Nephron progenitor cell (in vitro differentiated cells): ENCODE results near the gene COMMD1.
"Not testable (repeated sequence)": the region's sequence is repeated elsewhere in the genome, so short reads cannot be mapped to it uniquely, and the experiment has no call there.

Experiments
- DNase-seq: peaks from one replicate; pipeline ENCODE4 v3.0.0; 2021
- H3K27ac Mint-ChIP-seq: 2 replicates; pipeline ENCODE4 v1.8.0; 2021; ENCODE audit warnings: mild to moderate bottlenecking, moderate library complexity, mixed read lengths
- H3K27me3 Mint-ChIP-seq: 2 replicates; pipeline ENCODE4 v1.8.0; 2021; ENCODE audit warnings: mild to moderate bottlenecking, low read depth, mixed read lengths; ENCODE audit not compliant: poor library complexity
- H3K36me3 Mint-ChIP-seq: 2 replicates; pipeline ENCODE4 v1.8.0; 2021; ENCODE audit warnings: low read depth, mixed read lengths
- H3K4me1 Mint-ChIP-seq: 2 replicates; pipeline ENCODE4 v1.8.0; 2021; ENCODE audit warnings: mixed read lengths
- H3K4me3 Mint-ChIP-seq: 2 replicates; pipeline ENCODE4 v1.8.0; 2021; ENCODE audit warnings: mild to moderate bottlenecking, moderate library complexity, mixed read lengths
- H3K9me3 Mint-ChIP-seq: 2 replicates; pipeline ENCODE4 v1.8.0; 2021; ENCODE audit warnings: mild to moderate bottlenecking, moderate library complexity, mixed read lengths
- TF ChIP-seq, protein P1 (sequence below): fragments of 200-600 bp; sonication (generic); IDR thresholded peaks from 2 replicates; pipeline ENCODE4 v1.5.0; 2021; ENCODE audit warnings: antibody characterized with exemption

The COMMD1 gene

DNA sequence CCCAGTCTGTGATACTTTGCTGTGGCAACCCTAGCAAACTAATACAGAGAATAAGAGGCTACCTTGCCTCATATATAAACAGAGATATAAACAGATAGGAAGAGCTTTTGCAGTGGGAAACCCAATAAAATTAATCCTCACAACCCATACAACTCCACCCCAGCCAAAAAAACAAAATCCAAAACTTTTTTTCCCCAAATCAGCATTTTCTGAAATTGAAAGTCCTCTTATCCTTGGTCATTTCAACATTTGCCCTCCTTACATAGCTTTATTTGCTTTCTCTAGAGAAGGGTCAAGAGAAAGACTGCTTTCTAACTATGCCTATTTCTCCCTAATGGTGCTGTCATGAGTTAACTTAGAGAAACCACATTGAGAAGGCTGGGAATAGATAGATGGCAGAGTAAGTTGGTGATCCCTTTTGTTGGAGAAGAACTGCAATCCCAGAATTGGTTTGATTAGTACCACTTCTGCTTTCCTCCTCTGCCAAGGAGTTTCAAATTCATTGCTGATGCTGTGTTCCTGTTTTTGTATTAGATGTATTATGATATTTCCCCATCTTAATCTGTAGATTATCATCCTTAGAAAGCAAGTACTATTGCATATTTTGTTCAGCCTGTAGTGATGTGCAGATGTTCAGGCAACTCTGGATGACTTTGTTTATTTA, 214.0 kb downstream of the COMMD1 start:
- Mint-ChIP-seq H3K9me3 (no peaks in the 10 kb centered on the region), H3K36me3 (no peaks in the 10 kb centered on the region), H3K27ac (no peak overlapping the region), H3K4me1 (peaks cover 3% of the 10 kb centered on the region), H3K27me3 (no peaks in the 10 kb centered on the region), H3K4me3 (no peak overlapping the region)
- DNase-seq, result no peak
- TF ChIP-seq, protein P1, sequence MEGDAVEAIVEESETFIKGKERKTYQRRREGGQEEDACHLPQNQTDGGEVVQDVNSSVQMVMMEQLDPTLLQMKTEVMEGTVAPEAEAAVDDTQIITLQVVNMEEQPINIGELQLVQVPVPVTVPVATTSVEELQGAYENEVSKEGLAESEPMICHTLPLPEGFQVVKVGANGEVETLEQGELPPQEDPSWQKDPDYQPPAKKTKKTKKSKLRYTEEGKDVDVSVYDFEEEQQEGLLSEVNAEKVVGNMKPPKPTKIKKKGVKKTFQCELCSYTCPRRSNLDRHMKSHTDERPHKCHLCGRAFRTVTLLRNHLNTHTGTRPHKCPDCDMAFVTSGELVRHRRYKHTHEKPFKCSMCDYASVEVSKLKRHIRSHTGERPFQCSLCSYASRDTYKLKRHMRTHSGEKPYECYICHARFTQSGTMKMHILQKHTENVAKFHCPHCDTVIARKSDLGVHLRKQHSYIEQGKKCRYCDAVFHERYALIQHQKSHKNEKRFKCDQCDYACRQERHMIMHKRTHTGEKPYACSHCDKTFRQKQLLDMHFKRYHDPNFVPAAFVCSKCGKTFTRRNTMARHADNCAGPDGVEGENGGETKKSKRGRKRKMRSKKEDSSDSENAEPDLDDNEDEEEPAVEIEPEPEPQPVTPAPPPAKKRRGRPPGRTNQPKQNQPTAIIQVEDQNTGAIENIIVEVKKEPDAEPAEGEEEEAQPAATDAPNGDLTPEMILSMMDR, result no peak

DNA sequence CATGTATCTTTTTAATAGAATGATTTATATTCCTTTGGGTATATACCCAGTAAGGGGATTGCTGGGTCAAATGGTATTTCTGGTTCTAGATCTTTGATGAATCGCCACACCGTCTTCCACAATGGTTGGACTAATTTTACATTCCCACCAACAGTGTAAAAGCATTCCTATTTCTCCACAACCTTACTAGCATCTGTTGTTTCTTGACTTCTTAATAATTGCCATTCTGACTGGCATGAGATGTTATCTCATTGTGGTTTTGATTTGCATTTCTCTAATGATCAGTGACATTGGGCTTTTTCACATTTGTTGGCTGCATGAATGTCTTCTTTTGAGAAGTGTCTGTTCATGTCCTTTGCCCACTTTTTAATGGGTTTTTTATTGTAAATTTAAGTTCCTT, 220.8 kb downstream of the COMMD1 start:
- H3K27me3 Mint-ChIP-seq, H3K27ac Mint-ChIP-seq, DNase-seq, H3K4me1 Mint-ChIP-seq, H3K4me3 Mint-ChIP-seq: not testable (repeated sequence)
- peaks cover 15% of the 10 kb centered on the region for H3K36me3 Mint-ChIP-seq
- peaks cover 26% of the 10 kb centered on the region for H3K9me3 Mint-ChIP-seq

DNA sequence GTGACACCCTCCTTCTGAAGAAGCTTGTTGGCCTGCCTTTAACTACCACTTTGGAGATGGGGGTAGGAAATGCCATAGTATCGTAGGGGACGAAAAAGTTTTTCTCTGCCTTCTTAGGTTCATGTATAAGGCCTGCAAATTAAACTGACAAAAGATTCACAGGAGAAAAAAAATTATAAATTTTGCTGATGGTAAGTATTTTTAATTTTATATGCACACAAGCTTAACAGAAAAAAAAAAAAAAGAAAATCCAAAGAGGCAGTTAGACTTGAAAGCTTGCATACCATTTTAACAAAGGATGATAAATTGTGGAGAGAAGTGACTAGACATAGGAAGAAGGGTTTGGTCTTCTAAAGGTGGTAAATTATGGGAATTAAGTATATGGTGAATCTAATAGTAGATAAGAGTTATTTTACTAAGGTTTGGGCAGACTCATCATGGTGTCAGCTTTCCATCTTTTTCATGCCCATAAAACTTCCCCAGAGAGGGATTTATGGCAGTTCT, 227.9 kb downstream of the COMMD1 start:
- peaks cover 3% of the 10 kb centered on the region for H3K9me3 Mint-ChIP-seq
- TF ChIP-seq, protein P1, result no peak
- DNase-seq, result no peak
- no peak overlapping the region for H3K27ac Mint-ChIP-seq
- H3K27me3 Mint-ChIP-seq, result peaks cover 4% of the 10 kb centered on the region
- peaks cover 8% of the 10 kb centered on the region for H3K36me3 Mint-ChIP-seq
- no peaks in the 10 kb centered on the region for H3K4me1 Mint-ChIP-seq
- H3K4me3 Mint-ChIP-seq, result no peak overlapping the region

DNA sequence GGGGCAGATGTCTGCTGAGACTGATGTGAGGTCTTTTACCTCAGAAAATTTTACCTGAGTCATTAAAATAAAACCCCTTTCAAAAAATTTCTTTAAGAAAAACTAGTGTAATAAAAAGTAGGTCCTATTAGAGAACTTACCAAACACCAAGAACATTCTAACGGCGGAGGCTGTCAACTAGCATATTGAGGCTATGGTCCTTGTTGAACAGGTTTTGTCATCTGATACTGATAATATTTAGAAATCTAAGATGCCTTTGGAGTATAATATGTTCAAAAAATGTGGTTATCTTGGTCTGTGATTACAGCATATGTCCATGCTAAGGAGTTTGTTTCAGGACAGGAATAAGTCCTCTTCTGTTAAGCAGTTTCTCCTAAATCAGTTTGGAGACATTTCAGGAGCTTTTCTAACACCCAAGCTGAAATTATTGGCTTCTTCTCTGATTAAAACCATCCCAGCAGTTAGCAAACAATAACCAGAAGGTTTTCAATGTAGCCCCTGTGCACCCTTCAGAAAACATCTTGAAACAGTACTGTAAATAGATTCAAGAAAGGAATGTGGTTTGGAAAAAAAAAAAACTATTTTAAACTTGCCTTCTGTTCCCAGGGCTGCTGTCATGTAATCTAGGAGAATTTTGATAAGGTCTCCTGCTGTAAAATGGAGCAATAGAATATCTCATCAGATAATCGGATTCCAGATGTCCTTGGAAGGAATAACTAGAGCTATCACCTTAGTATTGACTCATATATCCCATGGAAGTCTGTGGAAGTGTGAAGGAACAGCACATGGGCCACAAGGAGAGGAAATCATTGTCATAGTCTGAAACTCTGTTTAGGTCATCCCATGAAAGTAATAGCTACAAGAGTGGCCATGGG, 231.7 kb downstream of the COMMD1 start:
- no peak overlapping the region for H3K4me3 Mint-ChIP-seq
- no peaks in the 10 kb centered on the region for H3K4me1 Mint-ChIP-seq
- H3K27ac Mint-ChIP-seq, result no peak overlapping the region
- peaks cover 6% of the 10 kb centered on the region for H3K36me3 Mint-ChIP-seq
- TF ChIP-seq, protein P1, result no peak
- DNase-seq, result no peak
- peaks cover 2% of the 10 kb centered on the region for H3K27me3 Mint-ChIP-seq
- H3K9me3 Mint-ChIP-seq, result no peaks in the 10 kb centered on the region

DNA sequence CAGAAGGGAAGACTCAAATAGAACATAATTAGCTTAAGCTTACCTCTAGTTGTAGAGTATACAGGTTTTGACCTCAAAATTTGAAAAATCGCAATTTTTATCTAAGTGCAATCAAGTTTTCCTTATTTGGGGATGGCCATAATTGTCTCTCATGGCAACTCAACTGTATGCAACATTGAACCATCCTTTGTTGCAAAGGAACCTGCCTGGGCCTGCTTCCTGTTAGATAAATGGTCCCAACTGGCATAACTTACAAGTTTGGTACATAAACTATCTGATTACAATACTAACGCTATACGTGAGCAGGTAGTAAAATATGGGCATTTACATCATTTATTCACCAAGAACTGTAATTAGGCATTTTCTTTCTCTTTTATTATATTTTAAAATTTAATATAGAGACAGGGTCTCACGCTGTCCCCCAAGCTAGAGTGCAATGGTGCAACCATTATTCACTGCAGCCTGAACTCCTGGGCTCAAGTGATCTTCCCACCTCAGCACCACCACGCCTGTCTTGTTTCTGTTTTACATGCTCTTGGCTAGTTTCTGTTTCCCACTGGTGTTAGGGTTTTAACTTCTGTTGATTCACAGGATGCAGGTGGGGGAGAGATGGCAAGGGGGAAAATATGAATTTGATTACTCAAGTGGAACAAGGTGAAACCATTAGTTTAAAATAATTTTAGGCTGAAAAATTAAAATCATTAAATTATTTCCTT, 235.1 kb downstream of the COMMD1 start:
- H3K4me3 Mint-ChIP-seq, result no peak overlapping the region
- H3K27me3 Mint-ChIP-seq, result peaks cover 3% of the 10 kb centered on the region
- H3K27ac Mint-ChIP-seq, result no peak overlapping the region
- no peaks in the 10 kb centered on the region for H3K4me1 Mint-ChIP-seq
- no peaks in the 10 kb centered on the region for H3K9me3 Mint-ChIP-seq
- H3K36me3 Mint-ChIP-seq, result peaks cover 6% of the 10 kb centered on the region
- TF ChIP-seq, protein P1, result no peak
- no peak for DNase-seq

DNA sequence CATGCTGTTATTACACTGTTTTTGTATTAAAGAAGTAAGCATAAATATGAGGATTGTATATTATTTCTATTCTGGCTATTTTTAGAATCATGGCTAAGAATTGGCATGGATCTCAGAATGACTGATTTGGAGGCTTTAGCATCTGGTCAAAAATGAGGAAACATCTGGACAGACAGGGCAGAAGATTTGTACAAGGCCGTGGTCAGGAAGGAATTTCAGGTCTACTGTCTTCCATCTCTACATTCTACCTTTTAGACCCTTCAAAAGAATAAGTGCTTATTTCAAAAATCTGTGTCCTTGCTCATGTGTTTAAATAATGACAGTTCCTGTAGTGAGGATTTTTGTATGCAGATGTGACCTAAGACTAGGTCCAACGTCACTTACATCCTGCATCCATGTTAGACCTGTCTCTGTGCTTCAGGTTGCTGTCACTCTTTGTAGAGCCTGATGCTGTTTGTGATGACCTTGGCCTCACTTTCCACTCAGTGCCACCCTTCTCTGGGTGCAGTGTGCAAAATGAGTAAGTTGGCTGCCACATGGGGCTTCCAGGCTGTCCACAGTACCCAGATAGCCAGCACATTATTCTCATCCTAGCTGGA, 235.8 kb downstream of the COMMD1 start:
- peaks cover 3% of the 10 kb centered on the region for H3K27me3 Mint-ChIP-seq
- no peaks in the 10 kb centered on the region for H3K9me3 Mint-ChIP-seq
- H3K4me1 Mint-ChIP-seq, result no peaks in the 10 kb centered on the region
- DNase-seq, result no peak
- no peak overlapping the region for H3K27ac Mint-ChIP-seq
- no peaks in the 10 kb centered on the region for H3K36me3 Mint-ChIP-seq
- TF ChIP-seq, protein P1, result no peak
- no peak overlapping the region for H3K4me3 Mint-ChIP-seq
